HG02884 (cell line): ENCODE measurements around the gene GPR17.

Source experiments
- ATAC-seq: cut with Tn5 transposase; IDR thresholded peaks from one replicate; pipeline ENCODE4 v1.9.1; 2021; ENCODE audit warnings: mild to moderate bottlenecking, moderate library complexity; ENCODE audit not compliant: unreplicated experiment

The GPR17 gene

DNA sequence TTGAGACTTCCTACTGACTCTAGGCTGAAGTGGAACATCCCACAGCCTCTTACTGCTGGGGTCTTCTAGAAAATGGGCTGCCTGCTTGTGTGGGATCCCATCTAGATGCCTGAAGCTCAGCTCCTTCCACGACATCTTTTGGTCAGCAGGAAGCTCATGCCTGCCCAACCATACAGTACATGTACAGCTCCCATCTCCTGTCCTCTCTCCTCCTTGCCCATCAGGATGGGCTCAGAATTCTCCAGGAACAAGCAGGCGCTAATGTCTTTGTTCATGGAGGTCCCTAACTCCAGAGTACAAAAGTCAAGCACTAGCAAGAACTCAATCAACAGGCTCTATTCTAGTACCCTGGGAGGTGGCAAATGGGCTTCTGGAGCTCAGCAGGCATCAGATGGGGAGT, 31.7 kb upstream of the GPR17 start:
- no peak for ATAC-seq

DNA sequence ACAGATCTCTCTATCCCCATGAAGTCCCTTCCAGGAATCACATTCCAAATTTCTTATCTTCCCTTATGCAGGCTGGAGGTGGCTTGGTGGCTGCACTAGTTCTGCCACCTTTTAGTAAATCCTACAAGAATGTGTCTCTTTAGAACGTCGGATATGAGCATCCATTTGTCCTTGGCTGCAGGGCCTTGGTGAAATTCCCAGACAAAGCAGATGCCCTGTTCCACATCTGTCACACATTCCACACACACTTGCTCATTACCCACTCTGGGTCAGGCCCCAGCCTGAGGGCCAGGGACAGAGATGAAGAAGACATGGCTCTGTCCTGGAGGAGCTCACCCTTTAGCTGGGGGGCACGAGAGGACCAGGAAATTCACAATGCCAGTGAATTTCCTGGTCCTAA, 31.2 kb upstream of the GPR17 start:
- ATAC-seq, result no peak

DNA sequence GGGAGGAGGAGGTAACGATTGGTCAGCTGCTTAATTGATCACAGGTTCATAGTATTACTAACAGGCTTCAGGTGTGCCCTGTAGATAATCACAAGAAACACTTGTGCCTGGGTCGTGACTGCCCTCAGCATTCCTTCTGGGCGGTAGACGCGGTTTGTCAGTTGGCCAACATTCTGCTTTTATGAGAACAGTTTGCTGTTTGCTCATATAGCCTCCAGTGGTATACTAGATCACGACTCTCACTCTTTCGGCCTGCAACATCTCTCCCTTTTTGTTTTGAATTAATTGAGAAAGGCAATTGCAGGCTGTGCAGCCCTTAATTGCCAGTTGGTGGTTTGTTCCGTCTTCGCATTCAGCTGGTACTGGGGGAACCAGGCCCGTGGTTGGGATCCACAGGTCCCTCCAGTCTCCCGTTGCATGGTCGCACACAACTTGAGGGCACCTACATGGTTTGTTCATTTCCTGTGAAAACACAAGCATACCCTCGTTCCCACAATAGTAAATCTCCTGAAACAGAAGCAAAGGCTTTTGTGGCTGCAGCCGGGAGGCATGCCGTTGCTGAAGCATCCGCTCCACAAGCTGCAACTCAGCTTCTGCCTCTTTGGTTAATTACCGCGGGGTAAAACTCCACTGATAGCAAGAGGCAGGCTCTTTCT, 30.3 kb upstream of the GPR17 start:
- ATAC-seq, result no peak

DNA sequence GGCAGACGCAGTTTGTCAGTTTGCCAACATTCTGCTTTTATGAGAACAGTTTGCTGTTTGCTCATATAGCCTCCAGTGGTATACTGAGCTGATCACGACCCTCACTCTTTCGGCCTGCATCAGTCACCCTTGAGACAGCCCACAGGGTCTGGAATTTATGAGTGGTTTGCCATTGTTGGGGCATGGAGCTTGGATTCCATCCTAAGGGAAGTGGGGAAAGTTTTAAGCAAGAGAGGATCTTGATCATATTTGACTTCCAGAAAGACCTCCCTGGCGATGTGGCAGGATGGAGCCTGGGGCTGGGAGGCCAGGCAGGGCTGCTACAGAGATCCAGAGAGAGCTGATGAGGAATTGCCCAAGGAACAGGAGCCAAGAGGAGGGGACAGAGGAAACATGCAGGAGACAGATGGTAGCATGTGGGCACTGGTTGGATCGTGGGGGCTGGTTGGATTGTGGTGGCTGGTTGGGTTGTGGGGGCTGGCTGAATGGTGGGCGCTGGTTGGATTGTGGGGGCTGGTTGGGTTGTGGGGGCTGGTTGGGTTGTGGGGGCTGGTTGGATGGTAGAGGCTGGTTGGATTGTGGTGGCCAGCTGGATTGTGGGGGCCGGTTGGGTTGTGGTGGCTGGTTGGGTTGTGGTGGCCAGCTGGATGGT, 27.3 kb upstream of the GPR17 start:
- ATAC-seq, result no peak

- ATAC-seq, result no peak
Observed at GRCh38 chr2:127619203-127619590, 26.8 kb upstream of the GPR17 start.

DNA sequence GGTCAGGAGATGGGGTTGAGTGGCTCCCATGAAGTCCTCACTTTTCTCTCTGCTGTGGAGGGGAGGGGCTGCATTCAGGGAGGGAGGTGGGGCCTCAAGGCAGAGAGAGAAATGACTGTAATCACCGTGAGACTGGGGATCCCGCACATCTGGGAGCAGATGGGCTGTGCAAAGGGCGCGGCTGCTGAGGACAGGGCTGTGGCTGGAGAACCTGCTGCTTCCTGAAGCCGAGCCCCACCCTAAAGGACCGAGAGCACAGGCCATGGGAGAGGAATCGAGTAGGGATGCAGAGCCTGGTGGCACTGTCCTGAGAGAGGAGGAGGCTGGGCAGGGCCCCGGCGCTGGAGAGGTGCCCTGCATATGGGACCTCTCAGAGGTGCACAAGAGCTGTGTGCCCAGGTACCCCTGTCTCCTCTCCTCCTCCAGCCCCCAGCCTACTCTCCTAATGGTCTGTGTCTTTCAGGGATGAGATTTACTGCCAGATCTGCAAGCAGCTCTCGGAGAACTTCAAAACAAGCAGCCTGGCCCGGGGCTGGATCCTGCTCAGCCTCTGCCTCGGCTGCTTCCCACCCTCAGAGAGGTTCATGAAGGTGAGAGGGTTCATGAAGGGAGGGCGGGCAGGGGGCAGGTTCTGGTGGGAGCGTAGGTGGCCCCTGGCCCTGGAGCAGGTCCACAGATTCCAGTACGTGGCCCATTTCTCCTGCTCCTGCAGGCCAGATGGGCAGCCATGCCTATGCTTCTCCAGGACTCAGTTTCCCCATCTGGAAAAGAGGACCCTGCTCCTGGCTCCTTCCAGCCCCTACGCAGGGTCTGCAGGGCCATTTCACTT, 25.9 kb upstream of the GPR17 start:
- ATAC-seq, result peak; percentile 54

- ATAC-seq, result no peak
Observed at GRCh38 chr2:127620866-127621265, 25.1 kb upstream of the GPR17 start.

DNA sequence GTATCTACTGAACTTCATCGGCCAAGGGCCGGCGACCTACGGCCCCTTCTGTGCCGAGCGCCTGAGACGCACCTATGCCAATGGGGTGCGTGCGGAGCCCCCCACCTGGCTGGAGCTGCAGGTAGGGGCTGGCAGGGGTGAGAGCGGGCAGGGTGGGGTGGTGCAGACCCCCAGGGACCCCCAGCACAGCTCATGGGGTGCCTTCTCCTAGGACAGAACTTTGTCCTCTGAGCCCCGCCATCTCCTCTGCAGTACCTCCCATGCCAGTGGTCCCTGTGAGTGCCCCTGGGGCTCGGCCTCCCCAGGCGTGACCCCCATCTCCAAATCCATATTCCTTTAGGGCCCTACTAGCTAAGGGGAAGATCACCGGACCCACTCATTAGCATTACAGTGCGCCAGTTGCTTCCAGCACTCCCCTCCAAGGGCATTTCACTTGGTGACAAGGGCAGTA, 23.9 kb upstream of the GPR17 start:
- no peak for ATAC-seq

DNA sequence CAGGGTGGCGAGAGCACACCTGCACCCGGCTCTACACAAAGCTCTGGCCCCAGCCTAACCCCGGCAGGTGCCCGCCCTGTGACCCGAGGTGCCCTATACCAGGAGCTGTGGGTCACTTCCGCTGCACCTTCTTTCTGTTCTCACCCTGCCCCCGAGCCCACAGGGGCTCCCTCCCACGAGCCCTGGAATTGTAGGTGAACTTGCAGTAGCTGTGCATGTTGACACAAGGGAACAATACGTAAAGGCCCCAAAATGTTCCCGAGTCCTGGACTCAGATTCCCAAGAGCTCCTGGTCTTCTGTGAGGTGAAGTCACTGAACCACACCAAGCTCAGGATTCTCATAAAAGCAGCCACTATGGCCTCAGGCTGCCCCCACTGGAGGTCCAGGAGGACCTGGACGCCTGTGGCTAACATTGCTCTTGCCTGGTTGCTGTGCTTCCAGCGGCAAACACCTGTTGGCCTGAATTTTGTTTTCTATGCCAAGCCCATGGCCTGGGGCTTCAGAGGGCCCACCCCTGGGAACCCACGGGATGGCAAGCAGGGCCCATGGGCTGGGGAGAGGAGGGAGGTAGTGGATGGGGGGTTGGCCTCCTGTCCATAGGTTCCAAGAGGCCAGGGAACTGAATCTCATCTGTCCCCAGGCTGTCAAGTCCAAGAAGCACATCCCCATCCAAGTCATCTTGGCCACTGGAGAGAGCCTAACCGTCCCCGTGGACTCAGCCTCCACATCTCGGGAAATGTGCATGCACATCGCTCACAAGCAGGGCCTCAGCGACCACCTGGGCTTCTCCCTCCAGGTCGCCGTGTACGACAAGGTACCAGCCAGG, 23.2 kb upstream of the GPR17 start:
- ATAC-seq, result no peak

- ATAC-seq, result no peak
Observed at GRCh38 chr2:127623388-127624319, 22.3 kb upstream of the GPR17 start.

- ATAC-seq, result no peak
Observed at GRCh38 chr2:127624320-127624755, 21.6 kb upstream of the GPR17 start.

GRCh38 chr2:127624756-127625571, 21.0 kb upstream of the GPR17 start:
- no peak for ATAC-seq

- ATAC-seq, result no peak
Observed at GRCh38 chr2:127625572-127625951, 20.4 kb upstream of the GPR17 start.

DNA sequence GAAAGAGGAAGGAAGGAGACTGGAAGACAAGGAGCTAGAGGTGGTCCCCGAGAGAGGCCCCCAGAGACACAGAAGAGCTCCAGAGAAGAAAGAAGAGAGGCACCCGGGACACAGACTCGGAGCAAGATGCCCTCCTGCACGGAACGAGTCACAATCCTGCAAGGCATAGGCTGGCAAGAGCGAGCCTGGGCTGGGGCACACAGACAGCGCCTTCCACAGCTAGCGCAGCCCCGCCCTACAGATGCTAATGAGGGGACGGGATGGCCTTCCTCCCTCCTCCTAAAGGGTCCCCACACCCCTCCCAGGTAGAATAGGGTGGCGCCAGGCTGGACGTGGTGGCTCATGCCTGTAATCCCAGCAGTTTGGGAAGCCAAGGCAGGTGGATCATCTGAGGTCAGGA, 19.8 kb upstream of the GPR17 start:
- ATAC-seq, result no peak

DNA sequence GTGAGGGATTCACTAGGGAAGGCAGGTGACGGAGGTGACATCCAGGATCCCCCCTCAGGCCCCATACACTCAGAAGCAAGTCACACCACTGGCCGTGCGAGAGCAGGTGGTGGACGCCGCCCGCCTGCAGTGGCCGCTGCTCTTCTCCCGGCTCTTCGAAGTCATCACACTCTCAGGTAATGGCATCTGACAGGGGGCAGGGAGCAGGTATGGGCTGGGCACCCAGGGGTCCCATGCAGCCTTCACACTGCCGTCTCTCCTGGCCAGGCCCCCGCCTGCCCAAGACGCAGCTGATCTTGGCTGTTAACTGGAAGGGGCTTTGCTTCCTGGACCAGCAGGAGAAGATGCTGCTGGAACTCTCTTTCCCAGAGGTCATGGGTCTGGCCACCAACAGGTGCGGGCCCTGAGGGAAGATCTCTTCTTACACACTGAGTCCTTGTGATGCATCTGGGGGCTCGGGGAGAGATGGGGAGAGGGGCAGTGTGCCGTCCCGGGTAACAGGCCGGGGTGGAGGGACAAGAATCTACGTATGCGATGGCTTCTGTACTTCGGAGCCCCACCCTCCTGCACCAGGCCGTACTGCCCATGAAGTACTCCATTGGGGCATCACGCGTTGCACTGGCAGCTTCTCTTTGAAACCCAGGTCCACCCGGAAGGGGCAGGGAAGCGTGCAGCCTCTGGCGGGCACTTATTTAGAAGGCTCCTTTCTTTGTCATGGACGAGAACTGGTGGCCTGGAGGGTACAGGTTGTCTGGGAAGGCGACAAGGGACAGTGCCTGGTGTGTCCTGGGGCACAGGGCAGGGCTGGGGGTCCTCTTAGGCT, 18.8 kb upstream of the GPR17 start:
- ATAC-seq, result no peak

GRCh38 chr2:127627740-127628571, 18.0 kb upstream of the GPR17 start:
- no peak for ATAC-seq
